Left ventricle myocardium inferior (tissue), 1 donor: ENCODE results near the gene L1CAM. TPM values are rescaled to one million over a fixed set of nuclear protein-coding genes. Genes with fewer than 3 reads are reported as not detected.
A peak's percentile ranks its signal among the peaks of the same experiment; 100 is the strongest.

ENCODE experiments used
- DNase-seq: peaks from one replicate; pipeline ENCODE4 v3.0.0-alpha.2; 2020
- H3K27ac ChIP-seq: fragments of 200-600 bp; replicated peaks from 2 replicates; pipeline ENCODE4 v1.8.0; 2021
- H3K27me3 ChIP-seq: fragments of 200-600 bp; 2 replicates; pipeline ENCODE4 v1.8.0; 2021; ENCODE audit warnings: low read depth
- H3K36me3 ChIP-seq: fragments of 200-600 bp; 2 replicates; pipeline ENCODE4 v1.8.0; 2021
- H3K4me1 ChIP-seq: fragments of 200-600 bp; 2 replicates; pipeline ENCODE4 v1.8.0; 2021
- H3K4me3 ChIP-seq: fragments of 200-600 bp; 2 replicates; pipeline ENCODE4 v1.8.0; 2021; ENCODE audit warnings: mild to moderate bottlenecking, moderate library complexity
- H3K9me3 ChIP-seq: fragments of 200-600 bp; replicated peaks from 2 replicates; pipeline ENCODE4 v1.8.0; 2021
- intact Hi-C: fragments of 100-400 bp; cut with micrococcal nuclease; formaldehyde crosslinking; loops from one replicate; pipeline ENCODE4 v1.11.0; 2022
- total RNA-seq: library from RNA; stranded (reverse); fragmentation: NEBNext Ultra II Directional; extraction: Animal tissue kit (Norgen Biotek cat#: 25700); gene quantifications from one replicate; pipeline ENCODE4 v1.2.1, GENCODE V29; 2021
- TF ChIP-seq, protein P1 (sequence below): fragments of 200-600 bp; IDR thresholded peaks from 2 replicates; pipeline ENCODE4 v1.8.0; 2021; ENCODE audit warnings: antibody characterized with exemption, mild to moderate bottlenecking, borderline replicate concordance
- donor health status: DM: no; HTN: yes; CAD: no; lungs with severe emphysema.

The L1CAM gene
- total RNA-seq, 1 donor from 2014 or later: 4.0 TPM

DNA sequence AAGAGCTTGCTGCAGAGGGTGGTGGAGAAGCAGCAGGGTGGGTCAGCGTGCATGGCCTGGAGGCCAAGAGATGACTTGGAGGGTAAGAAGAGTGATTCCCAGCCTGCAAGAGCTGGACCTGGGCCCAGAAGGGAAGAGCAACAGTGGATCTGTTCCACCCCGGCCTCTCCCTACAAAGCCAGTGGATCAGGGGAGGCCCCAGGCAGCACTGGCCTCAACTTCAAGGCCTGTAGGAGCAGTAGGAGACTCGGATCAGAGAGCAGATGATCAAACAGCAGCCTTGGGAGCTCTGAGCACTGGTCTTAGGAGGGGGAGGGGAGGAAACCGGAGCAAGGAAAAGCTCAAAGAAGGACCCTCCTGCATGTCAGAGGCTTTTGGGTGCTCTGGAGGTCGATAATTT, 7.6 kb downstream of the L1CAM start:
- Histone ChIP-seq H3K27ac (no peak overlapping the region), H3K4me1 (no peaks in the 10 kb centered on the region), H3K36me3 (no peaks in the 10 kb centered on the region), H3K4me3 (no peak overlapping the region), H3K9me3 (no peaks in the 10 kb centered on the region), H3K27me3 (peaks cover 69% of the 10 kb centered on the region)
- DNase-seq: no peak
- TF ChIP-seq, protein P1, sequence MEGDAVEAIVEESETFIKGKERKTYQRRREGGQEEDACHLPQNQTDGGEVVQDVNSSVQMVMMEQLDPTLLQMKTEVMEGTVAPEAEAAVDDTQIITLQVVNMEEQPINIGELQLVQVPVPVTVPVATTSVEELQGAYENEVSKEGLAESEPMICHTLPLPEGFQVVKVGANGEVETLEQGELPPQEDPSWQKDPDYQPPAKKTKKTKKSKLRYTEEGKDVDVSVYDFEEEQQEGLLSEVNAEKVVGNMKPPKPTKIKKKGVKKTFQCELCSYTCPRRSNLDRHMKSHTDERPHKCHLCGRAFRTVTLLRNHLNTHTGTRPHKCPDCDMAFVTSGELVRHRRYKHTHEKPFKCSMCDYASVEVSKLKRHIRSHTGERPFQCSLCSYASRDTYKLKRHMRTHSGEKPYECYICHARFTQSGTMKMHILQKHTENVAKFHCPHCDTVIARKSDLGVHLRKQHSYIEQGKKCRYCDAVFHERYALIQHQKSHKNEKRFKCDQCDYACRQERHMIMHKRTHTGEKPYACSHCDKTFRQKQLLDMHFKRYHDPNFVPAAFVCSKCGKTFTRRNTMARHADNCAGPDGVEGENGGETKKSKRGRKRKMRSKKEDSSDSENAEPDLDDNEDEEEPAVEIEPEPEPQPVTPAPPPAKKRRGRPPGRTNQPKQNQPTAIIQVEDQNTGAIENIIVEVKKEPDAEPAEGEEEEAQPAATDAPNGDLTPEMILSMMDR: no peak
- intact Hi-C loops: no loop called here

DNA sequence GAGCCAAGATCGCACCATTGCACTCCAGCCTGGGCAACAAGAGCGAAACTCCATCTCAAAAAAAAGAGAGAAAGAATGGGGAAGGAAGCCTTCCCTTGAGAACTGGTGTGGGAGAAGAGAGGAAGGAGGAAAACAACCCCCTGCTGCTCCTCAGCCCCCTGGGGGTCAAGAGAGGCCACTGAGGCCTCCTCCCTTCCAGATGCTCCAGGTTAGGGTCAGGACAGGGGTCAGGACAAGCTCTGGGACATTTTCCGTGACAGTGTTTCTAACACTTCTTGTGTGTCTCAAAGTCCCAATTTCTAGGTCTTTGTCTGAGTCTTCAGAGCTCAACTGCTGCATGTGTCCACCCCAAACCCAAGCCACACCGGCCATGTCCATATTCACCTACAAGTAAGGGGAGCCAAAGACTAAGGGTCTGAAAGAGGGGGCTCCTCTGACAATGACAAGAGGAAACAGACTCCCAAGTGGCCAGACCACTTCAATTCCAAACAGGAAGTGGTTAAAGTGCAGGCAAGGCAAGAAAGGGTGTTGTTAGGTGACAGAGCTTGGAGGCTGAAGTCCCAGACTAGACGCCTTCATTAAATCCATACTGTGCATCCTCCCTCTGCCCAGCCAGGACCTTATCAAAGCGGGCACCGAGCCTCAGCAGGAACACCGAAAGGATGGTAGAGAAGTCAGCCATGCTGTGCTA, 8.3 kb downstream of the L1CAM start:
- TF ChIP-seq, protein P1: no peak
- Histone ChIP-seq H3K4me3 (no peak overlapping the region), H3K27ac (no peak overlapping the region), H3K4me1 (no peaks in the 10 kb centered on the region), H3K27me3 (peaks cover 62% of the 10 kb centered on the region), H3K9me3 (no peaks in the 10 kb centered on the region), H3K36me3 (no peaks in the 10 kb centered on the region)
- DNase-seq: no peak
- intact Hi-C loops: no loop called here

DNA sequence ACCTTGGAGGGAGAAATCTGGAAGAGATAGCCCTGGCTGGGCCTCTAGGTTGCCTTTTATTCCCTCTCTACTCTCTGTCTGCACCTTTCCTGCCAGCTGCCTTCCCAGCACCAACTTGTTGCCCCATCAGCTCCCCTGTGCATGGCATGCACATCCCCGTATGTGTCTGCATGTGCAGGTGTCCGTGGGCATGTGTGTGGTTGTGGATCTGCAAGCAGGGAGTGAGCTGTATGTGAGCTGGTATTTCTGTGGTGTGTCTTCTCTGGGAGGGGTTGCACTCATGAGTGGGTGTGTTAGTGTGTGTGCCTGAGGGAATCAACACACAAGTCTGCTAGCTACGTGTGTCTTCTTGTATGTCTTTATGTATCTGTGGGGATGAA, 9.9 kb downstream of the L1CAM start:
- no peak for DNase-seq
- TF ChIP-seq, protein P1: no peak
- intact Hi-C loops: no loop called here
- Histone ChIP-seq H3K36me3 (no peaks in the 10 kb centered on the region), H3K9me3 (no peaks in the 10 kb centered on the region), H3K4me1 (no peaks in the 10 kb centered on the region), H3K4me3 (no peak overlapping the region), H3K27me3 (peaks cover 51% of the 10 kb centered on the region), H3K27ac (no peak overlapping the region)

DNA sequence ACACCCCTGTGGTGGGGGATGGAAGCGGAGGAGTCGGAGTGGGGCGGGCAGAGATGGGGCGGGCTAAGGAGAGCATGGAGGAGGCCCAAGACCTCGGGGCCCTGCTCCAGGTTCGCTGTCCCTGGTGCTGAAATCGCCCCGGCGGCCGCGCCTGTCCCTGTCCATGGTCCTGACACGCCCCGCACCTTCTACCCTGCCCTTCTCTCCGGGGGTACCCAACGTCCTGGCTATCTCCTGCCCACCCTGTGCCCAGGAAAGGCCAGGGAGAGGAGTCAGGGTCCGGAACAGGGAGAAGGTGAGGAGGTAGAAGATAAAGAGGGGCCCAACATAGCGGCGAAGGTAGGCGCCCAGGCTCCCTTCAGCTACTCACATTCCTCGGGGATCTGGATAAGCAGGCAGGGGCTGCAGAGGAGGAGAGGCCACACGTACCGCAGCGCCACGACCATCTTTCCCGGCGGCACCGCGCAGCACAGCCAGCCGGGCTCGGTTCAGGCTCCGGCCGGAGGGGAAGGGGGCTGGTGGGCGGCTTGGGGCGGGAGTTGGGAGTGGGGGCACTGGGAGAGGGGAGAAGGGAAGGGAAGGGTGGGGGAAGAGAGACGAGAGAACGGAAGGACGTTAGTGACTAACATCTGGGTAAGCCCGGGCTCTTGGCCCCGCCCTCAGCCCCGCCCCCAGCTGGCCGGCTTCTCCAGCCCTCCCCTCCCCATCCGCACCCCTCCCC, 10.4 kb downstream of the L1CAM start:
- DNase-seq: peak; percentile 44
- intact Hi-C loops: no loop called here
- TF ChIP-seq, protein P1: no peak
- Histone ChIP-seq H3K27me3 (peaks cover 48% of the 10 kb centered on the region), H3K4me3 (no peak overlapping the region), H3K36me3 (no peaks in the 10 kb centered on the region), H3K27ac (no peak overlapping the region), H3K4me1 (no peaks in the 10 kb centered on the region), H3K9me3 (no peaks in the 10 kb centered on the region)

DNA sequence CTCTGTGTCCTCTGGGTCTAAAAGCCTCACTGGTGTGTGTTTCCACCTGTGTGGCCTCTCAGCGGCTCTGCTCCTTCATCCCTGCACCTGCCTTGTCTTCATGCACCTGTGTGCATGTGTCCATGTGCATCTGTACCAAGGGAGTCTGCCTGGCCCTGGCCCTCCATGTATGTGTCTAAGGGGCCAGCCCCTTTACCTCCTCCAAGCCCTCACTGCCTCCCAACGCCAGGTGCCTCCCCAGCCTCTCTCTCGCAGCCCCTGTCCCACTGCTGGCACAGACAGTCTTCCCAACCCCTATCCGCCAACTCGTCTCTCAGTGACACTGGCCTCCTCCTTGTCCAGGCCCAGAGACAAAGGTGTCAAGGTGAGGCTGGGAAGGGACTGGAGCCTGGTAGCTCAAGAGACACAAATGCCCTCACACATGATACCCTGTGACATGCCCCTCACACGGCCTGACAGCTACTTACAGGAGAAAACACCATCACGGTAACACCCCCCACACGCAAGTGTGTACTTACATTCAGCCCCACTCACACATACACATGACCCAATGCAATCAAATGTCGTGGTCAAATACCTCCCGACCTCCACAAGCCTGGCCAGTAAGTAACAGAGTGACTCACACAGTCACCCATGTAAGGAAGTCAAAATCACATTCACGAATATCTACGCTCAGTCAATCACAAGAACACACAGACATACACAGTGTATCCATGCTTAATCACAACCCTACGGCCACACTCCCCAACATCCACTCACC, 11.4 kb downstream of the L1CAM start:
- Histone ChIP-seq H3K27me3 (peaks cover 37% of the 10 kb centered on the region), H3K4me3 (no peak overlapping the region), H3K36me3 (no peaks in the 10 kb centered on the region), H3K4me1 (no peaks in the 10 kb centered on the region), H3K27ac (no peak overlapping the region), H3K9me3 (no peaks in the 10 kb centered on the region)
- intact Hi-C loops: no loop called here
- no peak for DNase-seq
- TF ChIP-seq, protein P1: no peak
